HEK293 (cell line): ENCODE data around the gene INPP5F.

Experiments used
- CTCF ChIA-PET: fragments of 350-600 bp; formaldehyde crosslinking; extraction: SDS; loops from one replicate; lab custom pipeline; 2021; ENCODE audit warnings: antibody characterized with exemption; lab: Yijun Ruan, JAX
- POLR2A ChIA-PET: fragments of 300-600 bp; formaldehyde crosslinking; extraction: SDS; loops from one replicate; lab custom pipeline; 2020; ENCODE audit warnings: antibody characterized with exemption, inconsistent platforms; lab: Yijun Ruan, JAX
- H3K27ac ChIP-seq: fragments of 200-500 bp; sonication (Bioruptor generic); 2 replicates; pipeline ENCODE4 v1.5.1; 2014; ENCODE audit warnings: low read depth, low read length, control low read depth, inconsistent platforms; ENCODE audit errors: extremely low read depth
- H3K36me3 ChIP-seq, 2 experiments: fragments of 200-500 bp in 1 of 2; sonication (Bioruptor generic) in 1 of 2; 1 replicate in 1 of 2; 2 replicates in 1 of 2; pipeline ENCODE4 v1.5.1; 2014 to 2017; ENCODE audit warnings: inconsistent platforms in 2 of 2, low read length in 2 of 2; ENCODE audit not compliant: control insufficient read depth in 2 of 2, insufficient read depth in 1 of 2
- H3K4me1 ChIP-seq: fragments of 200-500 bp; sonication (Bioruptor generic); 2 replicates; pipeline ENCODE4 v1.5.1; 2014; ENCODE audit warnings: mild to moderate bottlenecking, low read length, inconsistent platforms; ENCODE audit not compliant: control insufficient read depth, insufficient read depth
- H3K4me3 ChIP-seq: 2 replicates; pipeline ENCODE4 v1.5.1; 2011; ENCODE audit warnings: low read depth, mild to moderate bottlenecking, control low read depth, low read length, moderate library complexity
- H3K9me3 ChIP-seq: fragments of 200-500 bp; sonication (Bioruptor generic); 2 replicates; pipeline ENCODE4 v1.5.1; 2014; ENCODE audit warnings: low read depth, low read length, inconsistent platforms; ENCODE audit not compliant: control insufficient read depth, insufficient read depth
- KLF8 ChIP-seq: fragments of 450-650 bp; formaldehyde crosslinking; IDR thresholded peaks from 2 replicates; pipeline ENCODE4 v1.5.1; 2016; ENCODE audit warnings: missing biosample characterization, missing genetic modification characterization
- KLF9 ChIP-seq: fragments of 450-650 bp; formaldehyde crosslinking; IDR thresholded peaks from 2 replicates; pipeline ENCODE4 v1.5.1; 2016; ENCODE audit warnings: missing biosample characterization, missing genetic modification characterization, low read depth
- SCRT2 ChIP-seq: fragments of 450-650 bp; formaldehyde crosslinking; IDR thresholded peaks from 2 replicates; pipeline ENCODE4 v1.5.1; 2016; ENCODE audit warnings: missing biosample characterization, missing genetic modification characterization
- ZEB2 ChIP-seq: fragments of 450-650 bp; formaldehyde crosslinking; IDR thresholded peaks from 2 replicates; pipeline ENCODE4 v1.5.1; 2016; ENCODE audit warnings: missing biosample characterization, missing genetic modification characterization
- ZNF121 ChIP-seq: fragments of 450-650 bp; formaldehyde crosslinking; IDR thresholded peaks from 2 replicates; pipeline ENCODE4 v1.5.1; 2016; ENCODE audit warnings: missing biosample characterization, missing genetic modification characterization
- ZNF214 ChIP-seq: fragments of 450-650 bp; formaldehyde crosslinking; IDR thresholded peaks from 2 replicates; pipeline ENCODE4 v1.5.1; 2017; ENCODE audit warnings: missing biosample characterization, mild to moderate bottlenecking, missing genetic modification characterization, borderline replicate concordance
- ZNF221 ChIP-seq: fragments of 450-650 bp; formaldehyde crosslinking; IDR thresholded peaks from 2 replicates; pipeline ENCODE4 v1.5.1; 2017; ENCODE audit warnings: missing biosample characterization, missing genetic modification characterization, borderline replicate concordance
- ZNF223 ChIP-seq: fragments of 450-650 bp; formaldehyde crosslinking; IDR thresholded peaks from 2 replicates; pipeline ENCODE4 v1.5.1; 2016; ENCODE audit warnings: missing biosample characterization, missing genetic modification characterization
- ZNF23 ChIP-seq: fragments of 450-650 bp; formaldehyde crosslinking; IDR thresholded peaks from 2 replicates; pipeline ENCODE4 v1.5.1; 2016; ENCODE audit warnings: missing biosample characterization, missing genetic modification characterization, borderline replicate concordance
- ZNF292 ChIP-seq: fragments of 450-650 bp; formaldehyde crosslinking; IDR thresholded peaks from 2 replicates; pipeline ENCODE4 v1.5.1; 2016; ENCODE audit warnings: low read depth, missing biosample characterization, missing genetic modification characterization, borderline replicate concordance
- ZNF335 ChIP-seq: fragments of 450-650 bp; formaldehyde crosslinking; conservative IDR thresholded peaks from 2 replicates; pipeline ENCODE4 v1.5.1; 2016; ENCODE audit warnings: missing biosample characterization, missing genetic modification characterization
- ZNF416 ChIP-seq: fragments of 450-650 bp; formaldehyde crosslinking; IDR thresholded peaks from 2 replicates; pipeline ENCODE4 v1.5.1; 2016; ENCODE audit warnings: missing biosample characterization, missing genetic modification characterization
- ZNF433 ChIP-seq: fragments of 450-650 bp; formaldehyde crosslinking; IDR thresholded peaks from 2 replicates; pipeline ENCODE4 v1.5.1; 2016; ENCODE audit warnings: missing biosample characterization, missing genetic modification characterization, low read depth
- ZNF510 ChIP-seq: fragments of 450-650 bp; formaldehyde crosslinking; IDR thresholded peaks from 2 replicates; pipeline ENCODE4 v1.5.1; 2018; ENCODE audit warnings: mild to moderate bottlenecking, missing genetic modification characterization, missing biosample characterization; ENCODE audit not compliant: insufficient replicate concordance
- ZNF629 ChIP-seq: fragments of 450-650 bp; formaldehyde crosslinking; IDR thresholded peaks from 2 replicates; pipeline ENCODE4 v1.5.1; 2017; ENCODE audit warnings: missing biosample characterization, missing genetic modification characterization
- ZNF843 ChIP-seq: fragments of 450-650 bp; formaldehyde crosslinking; IDR thresholded peaks from 2 replicates; pipeline ENCODE4 v1.5.1; 2016; ENCODE audit warnings: missing biosample characterization, missing genetic modification characterization
- TF ChIP-seq, protein P1 (sequence below): fragments of 450-650 bp; formaldehyde crosslinking; IDR thresholded peaks from 2 replicates; pipeline ENCODE4 v1.5.1; 2016; ENCODE audit warnings: missing biosample characterization, missing genetic modification characterization
- TF ChIP-seq, protein P2 (sequence below): fragments of 450-650 bp; formaldehyde crosslinking; IDR thresholded peaks from 2 replicates; pipeline ENCODE4 v1.5.1; 2017; ENCODE audit warnings: missing biosample characterization, missing genetic modification characterization
- TF ChIP-seq, protein P3 (sequence below): fragments of 450-650 bp; formaldehyde crosslinking; IDR thresholded peaks from 2 replicates; pipeline ENCODE4 v1.5.1; 2017; ENCODE audit warnings: missing biosample characterization, missing genetic modification characterization
- TF ChIP-seq, protein P4 (sequence below): fragments of 450-650 bp; formaldehyde crosslinking; IDR thresholded peaks from 2 replicates; pipeline ENCODE4 v1.5.1; 2016; ENCODE audit warnings: missing biosample characterization, missing genetic modification characterization
- TF ChIP-seq, protein P5 (sequence below): fragments of 450-650 bp; formaldehyde crosslinking; IDR thresholded peaks from 2 replicates; pipeline ENCODE4 v1.5.1; 2016; ENCODE audit warnings: missing biosample characterization, missing genetic modification characterization

Gene INPP5F

DNA sequence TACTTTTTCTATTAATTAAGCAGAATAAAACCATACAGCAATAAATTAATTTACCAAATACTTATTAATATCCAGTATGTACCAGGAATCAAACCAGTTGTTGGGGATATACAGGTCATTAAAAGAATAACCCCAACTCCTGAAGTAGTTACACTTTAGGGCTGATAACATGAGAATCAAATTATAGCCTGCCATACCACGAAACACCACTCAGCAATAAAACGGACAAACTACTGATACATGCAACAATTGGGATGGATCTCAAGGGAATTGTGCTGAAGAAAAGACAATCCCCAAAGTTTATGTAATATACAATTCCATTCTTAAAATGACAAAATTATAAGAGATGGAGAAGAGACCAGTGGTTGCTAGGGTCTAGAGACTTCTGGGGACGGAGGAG, 124.1 kb downstream of the INPP5F start:
- Histone ChIP-seq H3K36me3 (peaks cover 66 to 85% of the 10 kb centered on the region in 2 experiments), H3K4me1 (no peaks in the 10 kb centered on the region), H3K4me3 (no peak overlapping the region), H3K9me3 (no peaks in the 10 kb centered on the region), H3K27ac (no peak overlapping the region)
- ChIA-PET POLR2A (interaction anchor here (0.7 kb wide), 1 partner anchor 14 kb away, joined by 5 read pairs; no protein-coding TSS in a partner anchor), CTCF (interaction anchor here (1.0 to 1.7 kb wide), 2 partner anchors 10 to 99 kb away, joined by 6 read pairs; no protein-coding TSS in a partner anchor)
- TF ChIP-seq ZNF23, result no peak
- TF ChIP-seq ZNF433 (tag by site-specific recombination), result no peak
- no peak for TF ChIP-seq KLF9 (tag by site-specific recombination)
- TF ChIP-seq, protein P1, sequence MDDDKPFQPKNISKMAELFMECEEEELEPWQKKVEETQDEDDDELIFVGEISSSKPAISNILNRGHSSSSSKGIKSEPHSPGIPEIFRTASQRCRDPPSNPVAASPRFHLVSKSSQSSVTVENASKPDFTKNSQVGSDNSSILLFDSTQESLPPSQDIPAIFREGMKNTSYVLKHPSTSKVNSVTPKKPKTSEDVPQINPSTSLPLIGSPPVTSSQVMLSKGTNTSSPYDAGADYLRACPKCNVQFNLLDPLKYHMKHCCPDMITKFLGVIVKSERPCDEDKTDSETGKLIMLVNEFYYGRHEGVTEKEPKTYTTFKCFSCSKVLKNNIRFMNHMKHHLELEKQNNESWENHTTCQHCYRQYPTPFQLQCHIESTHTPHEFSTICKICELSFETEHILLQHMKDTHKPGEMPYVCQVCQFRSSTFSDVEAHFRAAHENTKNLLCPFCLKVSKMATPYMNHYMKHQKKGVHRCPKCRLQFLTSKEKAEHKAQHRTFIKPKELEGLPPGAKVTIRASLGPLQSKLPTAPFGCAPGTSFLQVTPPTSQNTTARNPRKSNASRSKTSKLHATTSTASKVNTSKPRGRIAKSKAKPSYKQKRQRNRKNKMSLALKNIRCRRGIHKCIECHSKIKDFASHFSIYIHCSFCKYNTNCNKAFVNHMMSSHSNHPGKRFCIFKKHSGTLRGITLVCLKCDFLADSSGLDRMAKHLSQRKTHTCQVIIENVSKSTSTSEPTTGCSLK (tag by site-specific recombination), result no peak
- TF ChIP-seq, protein P2, sequence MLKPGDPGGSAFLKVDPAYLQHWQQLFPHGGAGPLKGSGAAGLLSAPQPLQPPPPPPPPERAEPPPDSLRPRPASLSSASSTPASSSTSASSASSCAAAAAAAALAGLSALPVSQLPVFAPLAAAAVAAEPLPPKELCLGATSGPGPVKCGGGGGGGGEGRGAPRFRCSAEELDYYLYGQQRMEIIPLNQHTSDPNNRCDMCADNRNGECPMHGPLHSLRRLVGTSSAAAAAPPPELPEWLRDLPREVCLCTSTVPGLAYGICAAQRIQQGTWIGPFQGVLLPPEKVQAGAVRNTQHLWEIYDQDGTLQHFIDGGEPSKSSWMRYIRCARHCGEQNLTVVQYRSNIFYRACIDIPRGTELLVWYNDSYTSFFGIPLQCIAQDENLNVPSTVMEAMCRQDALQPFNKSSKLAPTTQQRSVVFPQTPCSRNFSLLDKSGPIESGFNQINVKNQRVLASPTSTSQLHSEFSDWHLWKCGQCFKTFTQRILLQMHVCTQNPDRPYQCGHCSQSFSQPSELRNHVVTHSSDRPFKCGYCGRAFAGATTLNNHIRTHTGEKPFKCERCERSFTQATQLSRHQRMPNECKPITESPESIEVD (tag by site-specific recombination), result no peak
- no peak for TF ChIP-seq ZNF214
- no peak for TF ChIP-seq ZNF843 (tag by site-specific recombination)
- TF ChIP-seq ZNF416 (tag by site-specific recombination), result no peak
- TF ChIP-seq ZEB2, result no peak
- TF ChIP-seq, protein P3, sequence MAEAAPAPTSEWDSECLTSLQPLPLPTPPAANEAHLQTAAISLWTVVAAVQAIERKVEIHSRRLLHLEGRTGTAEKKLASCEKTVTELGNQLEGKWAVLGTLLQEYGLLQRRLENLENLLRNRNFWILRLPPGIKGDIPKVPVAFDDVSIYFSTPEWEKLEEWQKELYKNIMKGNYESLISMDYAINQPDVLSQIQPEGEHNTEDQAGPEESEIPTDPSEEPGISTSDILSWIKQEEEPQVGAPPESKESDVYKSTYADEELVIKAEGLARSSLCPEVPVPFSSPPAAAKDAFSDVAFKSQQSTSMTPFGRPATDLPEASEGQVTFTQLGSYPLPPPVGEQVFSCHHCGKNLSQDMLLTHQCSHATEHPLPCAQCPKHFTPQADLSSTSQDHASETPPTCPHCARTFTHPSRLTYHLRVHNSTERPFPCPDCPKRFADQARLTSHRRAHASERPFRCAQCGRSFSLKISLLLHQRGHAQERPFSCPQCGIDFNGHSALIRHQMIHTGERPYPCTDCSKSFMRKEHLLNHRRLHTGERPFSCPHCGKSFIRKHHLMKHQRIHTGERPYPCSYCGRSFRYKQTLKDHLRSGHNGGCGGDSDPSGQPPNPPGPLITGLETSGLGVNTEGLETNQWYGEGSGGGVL (tag by site-specific recombination), result no peak
- TF ChIP-seq ZNF335 (tag by site-specific recombination), result no peak
- TF ChIP-seq ZNF510, result no peak
- TF ChIP-seq, protein P4, sequence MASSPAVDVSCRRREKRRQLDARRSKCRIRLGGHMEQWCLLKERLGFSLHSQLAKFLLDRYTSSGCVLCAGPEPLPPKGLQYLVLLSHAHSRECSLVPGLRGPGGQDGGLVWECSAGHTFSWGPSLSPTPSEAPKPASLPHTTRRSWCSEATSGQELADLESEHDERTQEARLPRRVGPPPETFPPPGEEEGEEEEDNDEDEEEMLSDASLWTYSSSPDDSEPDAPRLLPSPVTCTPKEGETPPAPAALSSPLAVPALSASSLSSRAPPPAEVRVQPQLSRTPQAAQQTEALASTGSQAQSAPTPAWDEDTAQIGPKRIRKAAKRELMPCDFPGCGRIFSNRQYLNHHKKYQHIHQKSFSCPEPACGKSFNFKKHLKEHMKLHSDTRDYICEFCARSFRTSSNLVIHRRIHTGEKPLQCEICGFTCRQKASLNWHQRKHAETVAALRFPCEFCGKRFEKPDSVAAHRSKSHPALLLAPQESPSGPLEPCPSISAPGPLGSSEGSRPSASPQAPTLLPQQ (tag by site-specific recombination), result no peak
- TF ChIP-seq ZNF629 (tag by site-specific recombination), result no peak
- no peak for TF ChIP-seq ZNF223 (tag by site-specific recombination)
- TF ChIP-seq SCRT2, result no peak
- TF ChIP-seq ZNF292 (tag by site-specific recombination), result no peak
- no peak for TF ChIP-seq KLF8 (tag by site-specific recombination)
- no peak for TF ChIP-seq ZNF221 (tag by site-specific recombination)

DNA sequence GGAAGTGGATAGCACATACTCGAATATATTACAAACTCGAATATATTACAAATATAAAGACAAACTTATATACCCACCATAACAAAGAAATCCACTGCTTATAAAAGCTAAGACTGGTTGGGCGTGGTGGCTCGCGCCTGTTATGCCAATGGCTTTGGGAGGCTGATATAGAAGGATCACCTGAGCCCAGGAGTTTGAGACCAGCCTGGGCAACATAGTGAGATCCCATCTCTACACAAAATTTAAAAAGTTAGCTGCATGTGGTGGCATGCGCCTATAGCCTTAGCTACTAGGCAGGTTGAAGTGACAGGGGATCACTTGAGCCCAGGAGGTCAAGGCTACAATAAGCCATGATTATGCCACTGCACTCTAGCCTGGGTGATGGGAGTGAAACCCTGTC, 126.4 kb downstream of the INPP5F start:
- CTCF ChIA-PET, result interaction anchor here (3.1 kb wide), 1 partner anchor 101 kb away, joined by 11 read pairs; no protein-coding TSS in a partner anchor

More for the DNA sequence above, 126.4 kb downstream of the INPP5F start:
- H3K9me3 ChIP-seq, result no peaks in the 10 kb centered on the region
- POLR2A ChIA-PET, result no interaction called here
- H3K4me3 ChIP-seq, result no peak overlapping the region
- H3K27ac ChIP-seq, result no peak overlapping the region
- H3K4me1 ChIP-seq, result no peaks in the 10 kb centered on the region
- peak; percentile 80 for TF ChIP-seq ZNF121 (tag by site-specific recombination)
- TF ChIP-seq, protein P5, sequence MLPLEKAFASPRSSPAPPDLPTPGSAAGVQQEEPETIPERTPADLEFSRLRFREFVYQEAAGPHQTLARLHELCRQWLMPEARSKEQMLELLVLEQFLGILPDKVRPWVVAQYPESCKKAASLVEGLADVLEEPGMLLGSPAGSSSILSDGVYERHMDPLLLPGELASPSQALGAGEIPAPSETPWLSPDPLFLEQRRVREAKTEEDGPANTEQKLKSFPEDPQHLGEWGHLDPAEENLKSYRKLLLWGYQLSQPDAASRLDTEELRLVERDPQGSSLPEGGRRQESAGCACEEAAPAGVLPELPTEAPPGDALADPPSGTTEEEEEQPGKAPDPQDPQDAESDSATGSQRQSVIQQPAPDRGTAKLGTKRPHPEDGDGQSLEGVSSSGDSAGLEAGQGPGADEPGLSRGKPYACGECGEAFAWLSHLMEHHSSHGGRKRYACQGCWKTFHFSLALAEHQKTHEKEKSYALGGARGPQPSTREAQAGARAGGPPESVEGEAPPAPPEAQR, result no peak
- H3K36me3 ChIP-seq, result peaks cover 66 to 85% of the 10 kb centered on the region in 2 experiments
